Measurements from ENCODE around the gene FAXDC2.

The FAXDC2 gene

GRCh38 chr5:154881986-154882385 is 31.6 kb upstream of the FAXDC2 start:
- Histone ChIP-seq H3K27me3 (ENCODE audit: control insufficient read depth, insufficient read depth, low read length) (no peaks in the 10 kb centered on the region), H3K9me3 (ENCODE audit: control insufficient read depth, low read depth, low read length) (peaks cover 9% of the 10 kb centered on the region), H3K9ac (ENCODE audit: low read length) (no peak overlapping the region), H3K4me1 (ENCODE audit: control insufficient read depth, low read depth, low read length) (no peaks in the 10 kb centered on the region), H3K36me3 (ENCODE audit: control insufficient read depth, low read depth, low read length) (peaks cover 14% of the 10 kb centered on the region), H3K27ac (ENCODE audit: low read length) (no peak overlapping the region), H3K4me3 (ENCODE audit: low read length) (no peak overlapping the region)

- Histone ChIP-seq H3K27ac (ENCODE audit: low read length) (no peak overlapping the region), H3K4me3 (ENCODE audit: low read length) (no peak overlapping the region), H3K27me3 (ENCODE audit: control insufficient read depth, insufficient read depth, low read length) (no peaks in the 10 kb centered on the region), H3K9me3 (ENCODE audit: control insufficient read depth, low read depth, low read length) (no peaks in the 10 kb centered on the region), H3K9ac (ENCODE audit: low read length) (no peak overlapping the region), H3K4me1 (ENCODE audit: control insufficient read depth, low read depth, low read length) (no peaks in the 10 kb centered on the region), H3K36me3 (ENCODE audit: control insufficient read depth, low read depth, low read length) (peaks cover 28% of the 10 kb centered on the region)
Observed at GRCh38 chr5:154878642-154879335, 28.4 kb upstream of the FAXDC2 start.

GRCh38 chr5:154873791-154874331 is 23.5 kb upstream of the FAXDC2 start:
- H3K9me3 ChIP-seq (ENCODE audit: control insufficient read depth, low read depth, low read length): no peaks in the 10 kb centered on the region
- no peaks in the 10 kb centered on the region for H3K27me3 ChIP-seq (ENCODE audit: control insufficient read depth, insufficient read depth, low read length)
- H3K4me1 ChIP-seq (ENCODE audit: control insufficient read depth, low read depth, low read length): no peaks in the 10 kb centered on the region
- peaks cover 54% of the 10 kb centered on the region for H3K36me3 ChIP-seq (ENCODE audit: control insufficient read depth, low read depth, low read length)
- no peak overlapping the region for H3K4me3 ChIP-seq (ENCODE audit: low read length)
- H3K27ac ChIP-seq (ENCODE audit: low read length): no peak overlapping the region
- H3K9ac ChIP-seq (ENCODE audit: low read length): no peak overlapping the region

GRCh38 chr5:154871734-154872133 is 21.3 kb upstream of the FAXDC2 start:
- H3K4me3 ChIP-seq (ENCODE audit: low read length): no peak overlapping the region
- H3K4me1 ChIP-seq (ENCODE audit: control insufficient read depth, low read depth, low read length): no peaks in the 10 kb centered on the region
- peaks cover 59% of the 10 kb centered on the region for H3K36me3 ChIP-seq (ENCODE audit: control insufficient read depth, low read depth, low read length)

GRCh38 chr5:154868702-154869101 is 18.3 kb upstream of the FAXDC2 start:
- H3K4me3 ChIP-seq (ENCODE audit: low read length): no peak overlapping the region
- no peak overlapping the region for H3K27ac ChIP-seq (ENCODE audit: low read length)
- no peaks in the 10 kb centered on the region for H3K4me1 ChIP-seq (ENCODE audit: control insufficient read depth, low read depth, low read length)
- H3K9ac ChIP-seq (ENCODE audit: low read length): no peak overlapping the region
- H3K9me3 ChIP-seq (ENCODE audit: control insufficient read depth, low read depth, low read length): no peaks in the 10 kb centered on the region
- H3K36me3 ChIP-seq (ENCODE audit: control insufficient read depth, low read depth, low read length): peaks cover 48% of the 10 kb centered on the region
- no peaks in the 10 kb centered on the region for H3K27me3 ChIP-seq (ENCODE audit: control insufficient read depth, insufficient read depth, low read length)

More at GRCh38 chr5:154871734-154872133, 21.3 kb upstream of the FAXDC2 start:
- H3K27me3 ChIP-seq (ENCODE audit: control insufficient read depth, insufficient read depth, low read length): no peaks in the 10 kb centered on the region
- no peak overlapping the region for H3K9ac ChIP-seq (ENCODE audit: low read length)
- no peaks in the 10 kb centered on the region for H3K9me3 ChIP-seq (ENCODE audit: control insufficient read depth, low read depth, low read length)
- no peak overlapping the region for H3K27ac ChIP-seq (ENCODE audit: low read length)

GRCh38 chr5:154866841-154867240 is 16.4 kb upstream of the FAXDC2 start:
- H3K27me3 ChIP-seq (ENCODE audit: control insufficient read depth, insufficient read depth, low read length): no peaks in the 10 kb centered on the region
- H3K4me1 ChIP-seq (ENCODE audit: control insufficient read depth, low read depth, low read length): no peaks in the 10 kb centered on the region
- no peak overlapping the region for H3K27ac ChIP-seq (ENCODE audit: low read length)
- no peaks in the 10 kb centered on the region for H3K9me3 ChIP-seq (ENCODE audit: control insufficient read depth, low read depth, low read length)
- H3K9ac ChIP-seq (ENCODE audit: low read length): no peak overlapping the region
- H3K4me3 ChIP-seq (ENCODE audit: low read length): no peak overlapping the region
- peaks cover 45% of the 10 kb centered on the region for H3K36me3 ChIP-seq (ENCODE audit: control insufficient read depth, low read depth, low read length)

- H3K9me3 ChIP-seq (ENCODE audit: control insufficient read depth, low read depth, low read length): no peaks in the 10 kb centered on the region
- no peak overlapping the region for H3K4me3 ChIP-seq (ENCODE audit: low read length)
- H3K27ac ChIP-seq (ENCODE audit: low read length): no peak overlapping the region
- H3K9ac ChIP-seq (ENCODE audit: low read length): no peak overlapping the region
- H3K4me1 ChIP-seq (ENCODE audit: control insufficient read depth, low read depth, low read length): no peaks in the 10 kb centered on the region
- H3K27me3 ChIP-seq (ENCODE audit: control insufficient read depth, insufficient read depth, low read length): no peaks in the 10 kb centered on the region
- peaks cover 36% of the 10 kb centered on the region for H3K36me3 ChIP-seq (ENCODE audit: control insufficient read depth, low read depth, low read length)
Observed at GRCh38 chr5:154865466-154866184, 15.2 kb upstream of the FAXDC2 start.

- Histone ChIP-seq H3K9ac (ENCODE audit: low read length) (no peak overlapping the region), H3K4me3 (ENCODE audit: low read length) (no peak overlapping the region), H3K9me3 (ENCODE audit: control insufficient read depth, low read depth, low read length) (no peaks in the 10 kb centered on the region), H3K36me3 (ENCODE audit: control insufficient read depth, low read depth, low read length) (peaks cover 29% of the 10 kb centered on the region), H3K27me3 (ENCODE audit: control insufficient read depth, insufficient read depth, low read length) (no peaks in the 10 kb centered on the region), H3K27ac (ENCODE audit: low read length) (no peak overlapping the region), H3K4me1 (ENCODE audit: control insufficient read depth, low read depth, low read length) (peaks cover 5% of the 10 kb centered on the region)
Observed at GRCh38 chr5:154863291-154864080, 13.1 kb upstream of the FAXDC2 start.

GRCh38 chr5:154862766-154863165 is 12.4 kb upstream of the FAXDC2 start:
- Histone ChIP-seq H3K4me1 (ENCODE audit: control insufficient read depth, low read depth, low read length) (peaks cover 5% of the 10 kb centered on the region), H3K4me3 (ENCODE audit: low read length) (no peak overlapping the region), H3K9me3 (ENCODE audit: control insufficient read depth, low read depth, low read length) (no peaks in the 10 kb centered on the region), H3K9ac (ENCODE audit: low read length) (no peak overlapping the region), H3K36me3 (ENCODE audit: control insufficient read depth, low read depth, low read length) (peaks cover 29% of the 10 kb centered on the region), H3K27me3 (ENCODE audit: control insufficient read depth, insufficient read depth, low read length) (no peaks in the 10 kb centered on the region), H3K27ac (ENCODE audit: low read length) (no peak overlapping the region)

GRCh38 chr5:154861946-154862345 is 11.5 kb upstream of the FAXDC2 start:
- Histone ChIP-seq H3K36me3 (ENCODE audit: control insufficient read depth, low read depth, low read length) (peaks cover 23% of the 10 kb centered on the region), H3K4me1 (ENCODE audit: control insufficient read depth, low read depth, low read length) (peaks cover 8% of the 10 kb centered on the region)

GRCh38 chr5:154860765-154861164 is 10.4 kb upstream of the FAXDC2 start:
- no peaks in the 10 kb centered on the region for H3K9me3 ChIP-seq (ENCODE audit: control insufficient read depth, low read depth, low read length)
- no peak overlapping the region for H3K4me3 ChIP-seq (ENCODE audit: low read length)
- H3K4me1 ChIP-seq (ENCODE audit: control insufficient read depth, low read depth, low read length): peaks cover 10% of the 10 kb centered on the region
- H3K9ac ChIP-seq (ENCODE audit: low read length): no peak overlapping the region
- H3K27ac ChIP-seq (ENCODE audit: low read length): no peak overlapping the region
- no peaks in the 10 kb centered on the region for H3K27me3 ChIP-seq (ENCODE audit: control insufficient read depth, insufficient read depth, low read length)
- H3K36me3 ChIP-seq (ENCODE audit: control insufficient read depth, low read depth, low read length): peaks cover 19% of the 10 kb centered on the region

More at GRCh38 chr5:154861946-154862345, 11.5 kb upstream of the FAXDC2 start:
- Histone ChIP-seq H3K27ac (ENCODE audit: low read length) (no peak overlapping the region), H3K27me3 (ENCODE audit: control insufficient read depth, insufficient read depth, low read length) (no peaks in the 10 kb centered on the region), H3K9ac (ENCODE audit: low read length) (no peak overlapping the region), H3K9me3 (ENCODE audit: control insufficient read depth, low read depth, low read length) (no peaks in the 10 kb centered on the region), H3K4me3 (ENCODE audit: low read length) (no peak overlapping the region)

Measured in iPS-18a (cell line).